HG02763 (cell line): ENCODE results near the gene DLGAP4.

Experiments used
- ATAC-seq: cut with Tn5 transposase; IDR thresholded peaks from one replicate; pipeline ENCODE4 v1.9.1; 2021; ENCODE audit warnings: mild to moderate bottlenecking, moderate library complexity; ENCODE audit not compliant: unreplicated experiment

Gene DLGAP4

DNA sequence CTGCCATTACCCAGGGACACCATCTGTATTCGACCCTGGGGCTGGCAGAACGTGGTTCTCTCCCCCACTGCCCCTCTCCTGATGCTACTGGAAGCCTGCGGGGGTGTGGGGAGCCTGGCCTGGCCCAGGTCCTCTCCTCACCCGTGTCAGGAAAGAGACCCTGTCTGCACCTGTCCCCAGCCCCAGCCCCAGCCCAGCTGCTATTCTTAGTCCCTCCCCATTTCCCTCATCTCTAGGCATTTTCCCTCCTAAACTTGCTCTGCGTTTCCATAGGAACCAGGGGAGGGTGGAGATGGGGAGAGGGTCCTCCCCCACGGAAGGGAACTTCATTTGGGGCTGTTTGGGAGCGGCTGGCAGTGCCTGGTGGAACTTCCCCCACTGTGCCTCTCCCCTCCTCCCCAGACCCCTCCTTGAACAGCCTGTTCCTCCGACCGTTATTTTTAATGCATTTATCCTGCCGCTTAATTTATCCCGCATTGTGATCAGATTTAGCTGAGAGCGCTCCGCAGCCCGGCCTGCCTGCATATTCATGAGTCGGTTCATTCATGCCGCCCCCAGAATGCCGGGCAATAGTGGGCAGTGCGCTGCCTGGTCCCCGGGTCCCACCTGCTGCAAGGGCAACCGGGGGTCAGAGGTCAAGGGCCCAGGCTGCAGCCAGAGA lies 31.8 kb upstream of the DLGAP4 start:
- no peak for ATAC-seq

DNA sequence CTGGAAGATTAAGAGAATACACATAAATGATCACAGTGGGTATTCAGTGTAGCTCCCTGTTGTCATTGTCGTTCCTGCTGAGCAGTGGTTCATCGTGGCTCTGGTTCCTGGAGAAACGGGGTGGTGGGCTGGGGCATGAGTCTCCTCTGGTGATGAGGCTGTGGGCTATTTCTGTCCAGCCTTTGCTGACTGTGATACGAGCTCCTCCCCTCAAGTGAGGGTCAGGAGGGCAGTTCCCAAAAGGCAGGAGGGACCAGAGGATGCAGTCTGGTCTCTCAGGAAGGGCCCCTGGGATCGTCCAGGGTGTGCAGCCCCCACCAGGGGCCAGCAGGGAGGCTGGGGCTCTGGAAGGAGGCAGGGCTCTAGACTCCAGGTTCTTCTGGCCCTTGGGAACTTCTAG lies 31.1 kb upstream of the DLGAP4 start:
- no peak for ATAC-seq

DNA sequence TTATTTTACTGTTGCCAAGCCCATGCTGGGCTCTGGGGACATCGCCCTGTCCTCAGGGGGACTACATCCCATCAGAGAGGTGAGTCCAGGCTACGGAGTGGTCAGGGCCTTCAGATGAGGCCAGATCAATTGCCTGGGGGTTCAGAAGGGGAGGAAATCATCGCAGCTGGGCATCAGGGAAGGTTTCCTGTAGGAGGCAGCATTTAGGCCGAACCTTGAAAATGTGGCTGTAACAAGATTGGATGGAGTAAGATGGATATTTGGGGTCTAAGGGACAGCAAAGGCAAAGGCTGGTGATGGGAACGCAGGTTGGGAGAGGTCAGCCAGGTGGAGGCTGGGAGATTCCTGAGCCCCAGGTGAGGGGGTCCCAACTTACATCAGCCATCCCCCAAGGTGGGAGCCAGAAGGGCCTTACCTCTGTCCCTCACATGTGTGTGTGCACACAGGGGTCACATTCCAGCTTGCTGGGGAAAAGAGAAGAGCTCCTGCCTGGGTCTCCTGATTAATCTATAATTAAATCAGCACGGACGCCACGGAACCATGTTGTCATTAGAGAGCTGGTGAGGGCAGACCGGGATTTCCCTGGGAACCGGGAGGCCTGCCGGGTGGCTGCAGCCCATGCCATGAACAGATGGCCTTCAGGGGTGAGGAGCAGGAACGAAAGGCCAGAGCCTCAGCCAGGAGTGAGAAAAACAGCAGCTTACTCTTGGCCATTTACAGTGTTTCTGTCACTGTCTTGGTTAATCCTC lies 30.5 kb upstream of the DLGAP4 start:
- no peak for ATAC-seq

DNA sequence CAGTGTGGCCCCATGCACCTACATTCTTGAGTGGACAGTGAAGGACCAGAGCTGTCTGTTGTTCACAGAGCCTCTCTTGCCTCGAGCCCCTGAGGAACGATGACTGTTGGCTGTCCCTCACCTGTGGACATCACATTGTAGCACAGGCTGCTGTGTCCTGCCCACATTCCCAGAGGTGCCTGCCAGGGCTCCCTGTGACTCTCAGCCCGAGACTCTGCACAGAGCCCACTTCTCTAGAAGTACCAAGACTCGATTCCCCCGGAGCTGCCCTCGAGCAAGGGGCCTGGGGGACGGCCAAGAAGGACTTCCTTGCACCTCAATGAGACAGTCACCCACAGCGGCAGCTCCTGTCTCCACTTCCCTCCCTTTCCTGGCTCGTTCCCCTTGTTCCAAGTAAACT lies 28.6 kb upstream of the DLGAP4 start:
- no peak for ATAC-seq

DNA sequence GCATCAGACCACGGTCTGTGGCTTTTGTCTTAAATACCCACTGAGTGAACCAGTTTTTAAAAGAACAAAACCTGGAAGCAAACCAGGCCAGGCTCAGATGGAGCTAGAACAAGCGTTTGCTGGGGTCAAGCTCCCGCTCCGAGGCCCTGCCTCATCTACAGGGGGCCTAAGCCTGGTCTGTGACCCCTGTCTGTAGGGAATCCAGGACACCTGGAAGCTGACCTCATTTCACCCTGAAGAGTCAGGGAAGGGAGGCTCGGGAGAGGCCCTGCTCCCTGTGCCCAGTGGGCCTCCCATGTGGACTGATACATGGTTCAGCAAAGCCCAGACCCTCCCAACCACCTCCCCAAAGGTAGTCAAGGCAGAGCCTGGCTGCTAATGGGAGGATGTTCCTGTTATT lies 26.8 kb upstream of the DLGAP4 start:
- ATAC-seq = no peak

DNA sequence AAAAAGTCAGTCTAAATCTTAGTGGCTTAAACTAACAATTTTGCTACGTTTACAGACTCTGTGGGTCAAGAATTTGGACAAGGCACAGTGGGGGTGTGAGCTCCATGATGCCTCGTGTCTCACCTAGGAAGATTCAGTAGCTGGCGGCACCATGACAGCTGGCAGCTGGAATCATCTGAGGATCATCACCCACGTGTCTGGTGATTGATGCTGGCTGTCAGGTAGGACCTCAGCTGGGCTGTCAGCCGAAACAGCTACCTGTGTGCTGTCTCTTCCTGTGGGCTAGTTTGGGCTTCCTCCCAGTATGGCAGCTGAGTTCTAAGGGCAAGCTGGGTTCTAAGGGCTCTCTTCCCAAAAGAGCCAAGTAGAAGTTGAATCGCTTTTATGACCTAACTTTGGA lies 26.4 kb upstream of the DLGAP4 start:
- no peak for ATAC-seq

DNA sequence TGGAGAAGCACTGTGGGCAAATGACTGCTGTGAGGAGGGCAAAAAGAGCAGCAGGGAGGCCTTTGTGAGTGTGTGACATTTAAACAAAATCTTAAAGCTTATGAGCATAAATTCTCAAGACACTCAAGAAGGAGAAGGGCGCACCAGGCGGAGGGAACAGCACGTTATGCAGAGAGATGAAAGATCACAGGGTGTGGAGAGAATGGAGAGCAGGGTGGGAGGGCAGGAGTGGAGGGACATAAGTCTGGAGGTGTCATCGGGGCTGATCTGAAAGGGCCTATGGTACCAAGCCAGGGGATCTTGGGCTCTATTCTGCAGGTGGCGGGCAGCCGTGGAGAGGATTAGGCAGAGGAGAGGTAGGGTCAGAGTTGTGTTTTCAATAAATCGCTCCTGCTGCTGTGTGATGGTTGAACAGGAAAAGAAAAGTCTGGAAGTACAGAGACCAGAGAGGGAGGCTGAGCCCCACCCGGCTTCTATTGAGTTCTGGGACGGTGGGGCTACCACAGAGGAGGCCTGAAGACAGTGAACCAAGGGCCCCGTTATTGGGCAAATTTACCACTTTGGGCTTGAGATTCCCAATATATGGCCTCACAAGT lies 24.3 kb upstream of the DLGAP4 start:
- no peak for ATAC-seq

DNA sequence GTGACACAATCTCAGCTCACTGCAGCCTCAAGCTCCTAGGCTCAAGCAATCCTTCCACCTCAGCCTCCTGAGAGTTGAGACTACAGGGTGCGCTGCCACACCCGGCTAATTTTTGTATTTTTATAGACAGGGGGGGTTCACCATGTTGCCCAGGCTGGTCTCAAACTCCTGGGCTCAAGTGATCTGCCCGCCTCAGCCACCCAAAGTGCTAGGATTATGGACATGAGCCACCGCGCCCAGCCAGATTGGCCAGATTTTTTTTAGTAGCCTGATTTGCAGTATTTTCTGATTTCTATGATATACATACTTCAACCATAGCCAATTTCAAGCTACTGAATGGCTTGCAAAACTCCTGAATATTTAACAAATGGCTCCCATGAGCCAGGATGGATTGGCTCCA lies 21.4 kb upstream of the DLGAP4 start:
- no peak for ATAC-seq

DNA sequence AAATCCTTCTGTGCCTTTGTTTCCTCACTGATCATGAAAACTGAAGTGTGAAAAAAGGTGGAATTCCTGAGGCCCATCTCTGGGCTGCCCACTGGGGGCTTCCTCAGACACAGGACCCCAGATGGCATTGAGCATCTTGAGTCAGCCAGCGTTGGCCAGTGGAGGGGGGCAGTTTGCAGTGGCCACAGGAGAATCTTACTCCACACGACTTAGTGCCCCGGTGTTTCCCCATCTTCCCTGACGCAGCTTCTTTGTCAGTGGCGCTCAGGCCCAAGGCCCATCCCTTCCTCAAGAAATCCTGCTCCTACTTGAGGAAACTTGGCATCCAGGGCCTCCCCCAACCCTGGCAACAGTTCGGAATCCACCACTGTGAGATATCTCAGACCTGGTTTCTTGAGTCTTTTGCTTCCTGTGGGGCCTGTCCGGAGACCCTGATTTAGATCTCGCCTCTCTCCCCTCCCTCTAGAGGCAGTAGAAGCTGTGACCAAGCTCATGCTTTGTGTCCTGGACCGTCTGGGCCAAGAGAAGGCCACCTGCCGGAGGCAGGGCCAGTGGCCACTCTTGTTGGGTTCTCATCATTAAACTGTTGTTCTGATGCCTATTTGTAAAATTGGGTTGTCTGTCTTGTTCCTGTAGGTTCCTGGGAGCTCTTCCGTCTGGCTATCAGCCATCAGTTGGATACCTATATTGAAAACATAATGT lies 20.2 kb upstream of the DLGAP4 start:
- no peak for ATAC-seq

DNA sequence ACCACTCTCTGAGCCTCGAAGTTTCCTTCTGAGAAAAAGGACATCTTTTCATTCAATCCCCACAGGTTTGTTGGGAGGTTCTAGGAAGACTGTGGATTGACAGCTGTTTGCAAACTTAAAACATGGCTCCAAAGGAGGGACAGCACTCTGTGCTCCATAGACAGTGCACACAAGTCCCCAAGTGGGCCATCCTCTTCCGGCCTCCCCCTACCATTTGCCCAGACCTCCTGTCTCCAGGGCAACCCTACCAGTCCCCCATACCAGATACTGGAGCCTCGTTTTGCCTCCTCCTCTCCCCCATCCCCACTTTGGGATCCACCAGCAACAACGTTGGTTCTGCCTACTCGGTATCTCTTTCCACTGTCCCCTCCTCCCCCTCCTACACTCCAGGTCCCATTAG lies 8.5 kb upstream of the DLGAP4 start:
- no peak for ATAC-seq

DNA sequence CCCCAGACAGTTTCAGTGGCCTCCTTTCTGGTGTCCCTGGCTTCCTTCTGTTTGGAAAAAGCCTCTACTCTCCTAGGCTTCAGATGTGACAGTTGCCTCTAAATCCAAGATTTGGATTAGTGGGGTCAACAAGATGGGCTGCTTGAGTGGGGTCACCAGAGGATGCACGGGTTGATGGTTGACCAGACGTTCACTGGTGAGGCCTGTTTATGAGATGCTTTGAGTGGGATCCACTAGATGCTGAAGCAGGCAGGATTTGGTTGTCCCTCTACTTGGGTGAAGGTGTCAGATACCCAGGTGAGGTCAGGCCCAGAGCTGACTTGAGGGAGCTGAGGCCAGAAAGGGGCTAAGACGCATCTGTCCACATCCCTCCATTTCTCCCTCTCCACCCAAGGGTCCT lies 8.1 kb upstream of the DLGAP4 start:
- no peak for ATAC-seq

DNA sequence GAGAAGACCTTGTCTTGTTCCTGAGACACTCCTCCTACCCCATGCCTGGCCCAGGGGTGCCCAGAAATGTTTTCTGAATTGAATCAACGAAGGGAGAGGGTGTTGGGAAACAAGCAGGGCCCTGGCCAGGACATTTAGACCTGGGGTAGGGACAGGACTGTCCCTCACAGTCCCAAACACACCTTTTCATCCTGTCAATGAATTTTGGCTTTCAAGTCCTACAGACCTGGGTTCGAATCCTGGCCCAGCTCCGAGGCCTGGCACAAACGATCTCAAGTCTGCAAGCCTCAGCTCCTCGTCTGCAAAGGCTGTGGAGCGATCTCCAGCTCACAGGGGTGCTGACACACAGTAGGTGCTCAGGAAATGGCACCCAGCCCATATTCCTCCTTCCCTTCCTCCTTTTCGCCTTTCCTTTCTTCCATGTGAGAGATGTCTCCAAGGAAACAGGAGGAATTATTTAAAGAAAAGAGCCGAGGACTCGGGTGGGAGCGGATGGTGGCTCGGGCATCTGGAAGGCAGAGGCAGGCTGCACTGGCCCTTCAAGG lies 7.3 kb upstream of the DLGAP4 start:
- ATAC-seq = no peak

DNA sequence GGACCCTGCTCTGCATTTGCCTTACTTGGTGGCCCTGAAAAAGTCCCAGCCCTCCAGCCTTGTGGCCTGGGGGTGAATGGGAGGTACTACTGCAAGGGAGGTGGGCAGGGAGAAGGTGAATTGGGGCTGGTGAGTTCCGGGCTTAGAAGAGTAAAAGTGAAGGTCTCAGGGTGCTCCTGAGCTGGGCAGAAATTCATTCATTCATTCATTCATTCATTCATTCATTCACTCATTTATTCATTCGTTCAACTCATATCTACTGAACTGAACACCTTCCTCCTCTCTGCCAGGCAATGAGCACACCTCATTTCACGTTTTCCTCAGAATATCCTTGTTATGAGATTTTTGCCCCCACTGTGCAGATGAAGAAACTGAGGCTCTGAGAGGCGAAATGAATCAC lies 6.7 kb upstream of the DLGAP4 start:
- no peak for ATAC-seq

DNA sequence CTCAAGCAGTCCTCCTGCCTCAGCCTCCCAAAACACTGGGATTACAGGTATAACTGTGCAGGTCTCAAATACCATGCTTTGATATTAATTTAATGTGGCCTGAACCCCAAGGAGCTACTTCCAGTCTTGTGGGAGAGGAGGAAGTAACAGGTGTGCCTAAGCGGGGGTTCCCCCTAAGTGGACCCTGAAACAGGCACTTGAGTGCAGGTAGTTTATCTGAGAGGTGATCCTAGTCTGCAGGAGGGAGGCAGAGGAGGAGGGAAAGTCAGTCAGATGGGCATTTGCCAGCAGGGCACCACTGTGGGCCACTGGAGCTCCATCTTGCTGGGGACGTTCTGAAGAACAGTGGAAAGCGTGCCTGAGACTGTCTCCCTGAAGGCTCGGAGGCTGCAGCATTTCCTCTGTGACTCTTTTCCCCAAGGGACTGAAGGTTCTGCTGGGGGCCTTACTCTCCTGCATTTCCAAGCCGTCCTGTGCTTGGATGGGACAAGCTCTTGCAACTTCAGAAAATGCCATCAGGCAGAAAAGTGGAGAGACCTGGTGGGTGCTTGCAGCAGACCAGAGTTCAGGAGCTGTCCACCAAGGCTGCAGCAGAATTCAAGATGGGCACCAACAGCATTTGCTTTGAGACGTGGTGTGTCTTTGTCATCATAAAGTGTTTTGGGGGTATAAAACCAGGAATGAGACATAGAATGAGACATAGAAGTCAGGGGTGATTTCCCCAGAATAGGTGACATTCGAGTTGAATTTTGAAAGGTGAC lies 4.6 kb upstream of the DLGAP4 start:
- no peak for ATAC-seq

DNA sequence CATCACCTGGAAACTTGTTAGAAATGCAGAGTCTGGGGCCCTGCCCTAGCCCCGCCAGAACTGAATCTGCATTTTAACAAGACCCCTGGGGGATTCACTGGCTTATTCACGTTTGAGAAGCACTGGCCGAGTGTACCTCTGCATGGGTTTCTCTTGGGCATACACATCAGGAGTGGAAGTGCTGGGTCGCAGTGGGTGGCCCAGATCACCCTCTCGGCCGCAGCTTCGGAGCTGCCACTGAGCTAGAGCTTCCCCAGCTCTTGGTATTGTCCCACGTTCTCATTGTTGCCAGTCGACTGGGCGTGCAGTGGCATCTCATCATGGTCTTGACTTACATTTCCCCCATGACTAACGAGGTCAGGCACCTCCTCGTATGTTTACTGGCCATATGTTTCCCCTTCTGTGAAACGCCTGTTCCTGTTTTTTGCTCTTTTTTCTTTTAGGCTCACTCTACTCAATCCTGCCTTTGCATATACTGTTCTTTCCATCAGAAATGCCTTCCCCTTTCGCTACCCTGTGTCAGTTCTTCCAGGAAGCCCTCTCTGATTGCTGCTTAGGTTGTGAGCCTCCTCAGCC lies 3.0 kb upstream of the DLGAP4 start:
- no peak for ATAC-seq

DNA sequence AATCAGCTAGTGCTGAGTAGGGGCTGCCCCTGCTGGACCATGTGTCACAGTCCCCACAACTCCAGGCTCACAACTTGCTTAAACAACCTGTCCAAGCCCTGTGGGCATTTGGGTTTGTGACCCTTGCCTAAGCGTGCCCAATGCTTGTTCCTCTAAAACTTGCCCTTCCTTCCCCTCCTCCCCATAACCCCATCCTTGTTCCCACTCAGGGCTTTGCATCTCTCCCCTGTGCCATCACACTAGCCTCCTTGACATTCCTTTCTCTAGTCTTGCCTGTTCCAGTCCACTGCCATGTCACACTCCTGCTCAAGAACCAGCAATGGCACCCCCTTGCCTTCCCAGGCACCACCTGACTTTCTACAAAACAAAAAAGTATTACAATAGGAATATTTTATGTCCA lies 2.3 kb upstream of the DLGAP4 start:
- ATAC-seq = no peak

DNA sequence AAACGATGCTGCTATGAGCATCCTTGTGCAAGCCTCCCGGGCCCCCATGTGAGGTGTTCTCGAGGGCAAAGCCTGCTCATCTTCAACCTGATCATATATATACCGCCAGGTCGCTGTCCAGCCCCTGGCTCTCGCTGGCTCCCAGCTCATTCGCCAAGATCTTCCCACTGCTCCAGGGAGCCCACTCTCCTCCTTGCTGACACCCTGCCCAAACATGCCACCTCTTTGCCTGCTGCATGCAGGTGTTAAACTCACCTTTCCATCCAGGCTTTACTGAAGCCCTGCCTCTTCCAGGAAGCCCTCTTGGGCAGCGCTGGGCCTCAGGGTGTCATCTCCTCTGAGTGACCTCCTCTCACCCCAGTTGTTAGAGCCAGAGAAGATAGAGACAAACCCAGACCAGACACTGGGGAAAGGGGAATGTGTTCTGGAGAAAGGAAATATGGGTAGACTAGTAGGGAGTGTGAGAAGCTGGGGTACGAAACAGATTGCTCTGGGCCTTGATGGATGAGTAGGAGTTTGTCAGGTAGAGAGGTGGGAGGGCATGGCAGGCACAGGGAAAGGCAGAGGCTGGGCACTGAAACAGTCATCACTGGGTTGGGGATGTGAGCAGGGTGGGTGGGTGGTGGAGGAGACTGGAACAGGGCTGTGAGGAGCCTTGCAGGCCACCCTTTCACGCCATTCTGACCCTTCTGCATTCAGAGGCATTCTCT lies 1.2 kb upstream of the DLGAP4 start:
- ATAC-seq = no peak

DNA sequence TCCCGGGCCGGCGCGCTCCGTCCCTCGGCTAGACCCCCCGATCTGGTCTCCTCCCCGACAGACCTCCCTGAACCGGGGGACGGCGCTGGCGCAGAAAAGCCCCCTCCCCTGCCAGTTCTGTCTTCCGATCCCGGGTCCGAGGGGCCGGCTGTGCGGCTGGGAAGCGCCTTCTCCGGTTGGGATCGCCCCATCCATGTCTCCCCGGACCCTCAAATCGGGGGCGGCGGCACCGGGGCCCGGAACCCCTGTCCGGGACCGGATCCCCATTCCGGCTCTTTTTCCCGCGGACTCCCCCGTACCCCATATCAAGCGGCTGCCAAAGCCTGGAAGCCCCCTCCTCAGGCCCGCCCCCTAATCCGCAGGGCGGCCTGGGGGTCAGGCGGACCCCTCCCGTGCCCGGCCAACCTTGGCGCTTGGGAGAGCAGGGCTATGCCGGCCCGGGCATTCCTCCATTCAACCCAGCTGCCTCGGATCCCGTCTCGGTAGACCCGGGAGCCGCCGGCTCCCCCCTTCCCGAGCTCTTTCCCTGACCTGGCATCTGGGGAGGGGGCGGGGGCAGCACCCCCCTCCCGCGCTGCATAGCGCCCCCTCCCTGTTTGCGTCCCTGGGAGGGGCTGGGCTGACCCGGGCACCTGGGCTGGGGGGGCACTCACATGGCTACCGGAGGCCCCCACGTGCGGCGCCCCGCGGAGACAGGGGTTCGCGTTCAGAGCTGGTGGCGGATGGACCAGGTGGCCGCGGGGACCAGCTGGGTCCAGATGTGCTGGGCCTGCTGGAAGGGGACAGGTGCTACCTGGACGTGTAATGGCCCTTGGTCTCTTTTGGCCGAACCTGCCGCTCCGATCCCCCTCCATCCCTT lies 643 bp downstream of the DLGAP4 start:
- no peak for ATAC-seq
